ENCODE measurements around the gene MID1.

The MID1 gene

GRCh38 chrX:10420134-10420533 lies 200.3 kb downstream of the MID1 start:
- no peak for DNase-seq

GRCh38 chrX:10416424-10416823 lies 204.0 kb downstream of the MID1 start:
- no peak for DNase-seq

GRCh38 chrX:10415306-10416001 lies 204.9 kb downstream of the MID1 start:
- DNase-seq, result no peak

DNA sequence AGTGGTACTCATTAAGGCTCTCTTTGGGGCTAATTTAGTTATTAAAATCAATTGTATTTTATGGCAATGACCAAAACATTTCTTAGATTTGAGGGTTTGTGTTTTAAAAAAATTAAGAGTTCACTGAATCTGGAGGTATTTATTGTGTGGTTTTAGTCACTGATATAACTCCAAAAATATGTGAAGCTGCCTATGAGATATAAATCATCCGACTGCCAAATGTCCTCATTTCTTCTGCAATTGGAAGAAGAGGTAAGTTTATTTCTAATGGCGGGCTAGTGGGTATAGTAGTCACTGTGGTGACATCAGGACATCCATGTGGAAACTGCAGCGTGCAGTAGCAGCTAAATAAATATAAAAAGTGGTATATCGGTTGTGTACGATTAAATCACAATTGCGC lies 205.5 kb downstream of the MID1 start:
- DNase-seq, result no peak

DNA sequence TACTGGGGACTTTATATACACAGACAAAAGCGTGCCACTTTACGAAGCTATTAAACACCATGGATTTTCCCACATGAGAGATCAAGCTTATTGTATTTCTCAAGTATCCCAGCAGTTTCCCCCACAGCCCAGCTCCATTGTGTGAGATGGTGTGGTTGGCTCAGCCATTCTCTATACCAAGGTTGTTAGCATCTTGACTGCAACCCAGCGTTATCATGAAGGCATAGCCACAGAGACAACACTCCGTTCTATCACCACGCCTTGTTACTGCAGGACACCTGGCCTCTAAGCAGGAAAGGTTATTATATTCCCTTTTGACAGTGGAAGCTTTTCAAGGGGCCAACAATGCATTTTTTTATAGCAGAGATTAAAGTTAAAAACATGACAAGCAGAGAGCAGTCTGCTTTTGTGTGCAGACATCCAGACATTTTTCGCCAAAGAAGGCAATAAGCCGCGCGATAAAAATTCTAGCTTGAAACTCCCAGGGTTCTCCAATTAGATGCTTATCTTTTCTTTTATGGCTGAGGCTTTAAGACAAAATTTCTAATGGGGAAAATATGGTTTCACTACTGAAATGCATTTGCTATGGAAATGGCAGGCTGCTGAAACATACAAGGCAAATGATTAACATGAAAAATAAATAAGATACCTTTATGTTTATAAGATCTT lies 206.1 kb downstream of the MID1 start:
- no peak for DNase-seq

GRCh38 chrX:10404436-10404835 lies 215.9 kb downstream of the MID1 start:
- DNase-seq, result no peak

GRCh38 chrX:10401239-10401638 lies 219.1 kb downstream of the MID1 start:
- DNase-seq, result no peak

DNA sequence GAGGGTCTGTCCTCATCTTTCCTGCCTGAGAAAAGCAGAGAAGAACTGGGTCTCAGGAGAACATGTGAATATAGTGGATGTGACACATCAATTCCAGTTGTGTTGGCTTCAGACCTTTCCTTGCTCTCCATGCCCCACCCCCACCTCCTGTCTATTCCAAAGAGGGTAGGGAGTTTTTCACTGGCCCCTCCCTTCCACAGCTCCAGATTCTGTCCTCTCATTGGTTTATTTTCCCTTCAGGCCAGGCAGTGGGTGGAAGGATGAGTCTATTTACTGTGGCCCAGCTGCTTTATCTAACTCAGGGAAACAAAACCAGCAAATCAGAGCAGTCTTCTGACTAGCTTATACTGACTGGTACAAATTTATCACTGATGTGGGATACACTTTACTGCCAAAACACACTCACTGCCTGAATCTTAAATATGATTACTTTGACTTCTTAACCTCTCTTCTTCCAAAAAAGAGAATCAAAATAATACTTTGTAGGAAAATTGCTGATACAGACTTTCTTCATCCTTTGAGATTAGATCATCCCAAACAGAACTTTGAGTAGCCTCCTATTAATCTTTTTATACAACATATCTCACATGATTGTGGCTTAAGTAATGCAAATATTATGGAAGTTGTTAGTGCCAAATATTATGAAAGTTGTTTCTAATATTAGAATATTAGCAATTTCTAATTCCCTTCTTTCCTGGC lies 221.2 kb downstream of the MID1 start:
- DNase-seq, result no peak

- no peak for DNase-seq
These were observed 222.2 kb downstream of the MID1 start for GRCh38 chrX:10398215-10398614.

GRCh38 chrX:10397349-10397748 lies 223.0 kb downstream of the MID1 start:
- no peak for DNase-seq

- DNase-seq, result no peak
These were observed 224.7 kb downstream of the MID1 start for GRCh38 chrX:10395643-10396042.

Data from SW 1271 (cell line).